ENCODE measurements around the gene VPS26A.
"Not testable (repeated sequence)": the region's sequence is repeated elsewhere in the genome, so short reads cannot be mapped to it uniquely, and the experiment has no call there.

The VPS26A gene

GRCh38 chr10:69103784-69104183 is 20.2 kb upstream of the VPS26A start:
- no peak for DNase-seq (ENCODE audit: low spot score)

- no peak for DNase-seq (ENCODE audit: low spot score)
Observed at GRCh38 chr10:69104994-69105790, 18.8 kb upstream of the VPS26A start.

- no peak for DNase-seq (ENCODE audit: low spot score)
Observed at GRCh38 chr10:69107176-69107490, 16.8 kb upstream of the VPS26A start.

- DNase-seq (ENCODE audit: low spot score): no peak
Observed at GRCh38 chr10:69107699-69108098, 16.3 kb upstream of the VPS26A start.

- DNase-seq (ENCODE audit: low spot score): no peak
Observed at GRCh38 chr10:69119896-69120295, 4.1 kb upstream of the VPS26A start.

GRCh38 chr10:69123306-69123746 is 652 bp upstream of the VPS26A start:
- peak; percentile 64 for DNase-seq (ENCODE audit: low spot score)

- peak; percentile 27 for DNase-seq (ENCODE audit: low spot score)
Observed at GRCh38 chr10:69124563-69125268, 738 bp downstream of the VPS26A start.

- no peak for DNase-seq (ENCODE audit: low spot score)
Observed at GRCh38 chr10:69125554-69125953, 1.6 kb downstream of the VPS26A start.

- no peak for DNase-seq (ENCODE audit: low spot score)
Observed at GRCh38 chr10:69130251-69130650, 6.3 kb downstream of the VPS26A start.

GRCh38 chr10:69139961-69140360 is 16.0 kb downstream of the VPS26A start:
- DNase-seq (ENCODE audit: low spot score): no peak

- no peak for DNase-seq (ENCODE audit: low spot score)
Observed at GRCh38 chr10:69141304-69141703, 17.3 kb downstream of the VPS26A start.

GRCh38 chr10:69142074-69142473 is 18.1 kb downstream of the VPS26A start:
- not testable (repeated sequence) for DNase-seq (ENCODE audit: low spot score)

GRCh38 chr10:69142983-69143382 is 19.0 kb downstream of the VPS26A start:
- no peak for DNase-seq (ENCODE audit: low spot score)

GRCh38 chr10:69145329-69145728 is 21.4 kb downstream of the VPS26A start:
- DNase-seq (ENCODE audit: low spot score): no peak

GRCh38 chr10:69145864-69146263 is 21.9 kb downstream of the VPS26A start:
- DNase-seq (ENCODE audit: low spot score): no peak

GRCh38 chr10:69146759-69147158 is 22.8 kb downstream of the VPS26A start:
- DNase-seq (ENCODE audit: low spot score): no peak

- no peak for DNase-seq (ENCODE audit: low spot score)
Observed at GRCh38 chr10:69151984-69152383, 28.0 kb downstream of the VPS26A start.

- DNase-seq (ENCODE audit: low spot score): no peak
Observed at GRCh38 chr10:69153227-69153626, 29.2 kb downstream of the VPS26A start.

- no peak for DNase-seq (ENCODE audit: low spot score)
Observed at GRCh38 chr10:69160809-69161241, 36.8 kb downstream of the VPS26A start.

- DNase-seq (ENCODE audit: low spot score): no peak
Observed at GRCh38 chr10:69168493-69168892, 44.5 kb downstream of the VPS26A start.

- DNase-seq (ENCODE audit: low spot score): no peak
Observed at GRCh38 chr10:69172241-69172982, 48.4 kb downstream of the VPS26A start.

GRCh38 chr10:69175326-69175725 is 51.3 kb downstream of the VPS26A start:
- not testable (repeated sequence) for DNase-seq (ENCODE audit: low spot score)

- no peak for DNase-seq (ENCODE audit: low spot score)
Observed at GRCh38 chr10:69176823-69177222, 52.8 kb downstream of the VPS26A start.

Measured in iPS-NIHi11 (cell line).